K562 (cell line): ENCODE results near the gene ANKS4B. TPM values are rescaled to one million over a fixed set of nuclear protein-coding genes. Genes with fewer than 3 reads are reported as not detected.

Source experiments
- ATAC-seq: fragments of 200-7000 bp; cut with Tn5 transposase; 3 replicates; pipeline ENCODE4 v1.9.1; 2020; ENCODE audit warnings: moderate library complexity
- BruUV-seq: library from RNA; stranded (reverse); fragments of 400-500 nt; replicated peaks from 2 replicates; lab custom pipeline; 2021; lab: Mats Ljungman, UMichigan
- CTCF ChIA-PET: fragments of 300-600 bp; formaldehyde crosslinking; extraction: SDS; loops from one replicate; lab custom pipeline; 2021; ENCODE audit warnings: low intra/inter-chr PET ratio; lab: Yijun Ruan, JAX
- POLR2A ChIA-PET: fragments of 300-600, 350-650 bp; sonication (Branson Sonifier 250); formaldehyde crosslinking; extraction: SDS; loops from one replicate; lab custom pipeline; 2021; ENCODE audit warnings: antibody characterized with exemption, inconsistent platforms; lab: Yijun Ruan, JAX
- DNase-seq, 4 experiments: peaks; one replicate each; pipeline versions ENCODE4 v3.0.0 to v3.0.0-alpha.2; 2011 to 2018; ENCODE audit warnings: low spot score in 3 of 4, mixed read lengths in 3 of 4; ENCODE audit errors: extremely low read depth in 1 of 4
- FAIRE-seq: peaks from 2 replicates; lab custom pipeline; 2011; peaks lifted over from hg19 to GRCh38; lab: Jason Lieb, UNC
- H2AFZ ChIP-seq: 2 replicates; pipeline ENCODE4 v1.6.0; 2011; ENCODE audit warnings: low read depth, low read length, control low read depth, inconsistent platforms
- H3K27ac ChIP-seq: fragments of 200-600 bp; 3 replicates; pipeline ENCODE4 v1.8.0; 2011; ENCODE audit warnings: low read depth, mild to moderate bottlenecking, control low read depth, inconsistent platforms, low read length, moderate library complexity, mixed read lengths; ENCODE audit errors: extremely low read depth
- H3K27me3 ChIP-seq, 2 experiments: fragments of 300-600 bp in 1 of 2; 2 replicates in 1 of 2; 3 replicates in 1 of 2; pipeline versions ENCODE4 v1.6.0 to v1.8.0; 2011; ENCODE audit warnings: inconsistent platforms in 2 of 2, low read length in 2 of 2, mild to moderate bottlenecking in 1 of 2, mixed read lengths in 1 of 2, moderate library complexity in 1 of 2; ENCODE audit not compliant: control insufficient read depth in 2 of 2, insufficient read depth in 2 of 2
- H3K36me3 ChIP-seq: fragments of 300-600 bp; 3 replicates; pipeline ENCODE4 v1.8.0; 2011; ENCODE audit warnings: mild to moderate bottlenecking, low read length, inconsistent platforms; ENCODE audit not compliant: control insufficient read depth, insufficient read depth
- H3K4me1 ChIP-seq, 2 experiments: fragments of 200-600 bp in 1 of 2; replicated peaks in 1 of 2; 2 replicates in 1 of 2; 3 replicates in 1 of 2; pipeline versions ENCODE4 v1.5.1 to v1.8.0; 2011; ENCODE audit warnings: inconsistent platforms in 2 of 2, low read length in 2 of 2, mild to moderate bottlenecking in 1 of 2, mixed read lengths in 1 of 2, moderate library complexity in 1 of 2; ENCODE audit not compliant: control insufficient read depth in 2 of 2, insufficient read depth in 2 of 2
- H3K4me2 ChIP-seq: 2 replicates; pipeline ENCODE4 v1.6.1; 2011; ENCODE audit warnings: low read length, control low read depth, inconsistent platforms, mixed read lengths; ENCODE audit not compliant: insufficient read depth
- H3K4me3 ChIP-seq: fragments of 200-600 bp; sonication (generic), shearing (Covaris generic); 2 replicates; pipeline ENCODE4 v1.5.1; 2016; ENCODE audit warnings: control low read depth, inconsistent platforms
- H3K79me2 ChIP-seq: fragments of 200-600 bp; 3 replicates; pipeline ENCODE4 v1.8.0; 2011; ENCODE audit warnings: low read length, inconsistent platforms; ENCODE audit not compliant: control insufficient read depth, insufficient read depth
- H3K9ac ChIP-seq, 2 experiments: 2 replicates each; pipeline versions ENCODE4 v1.6.0 to v1.6.1; 2011; ENCODE audit warnings: low read depth in 2 of 2, low read length in 2 of 2, control low read depth in 1 of 2, inconsistent platforms in 1 of 2, mild to moderate bottlenecking in 1 of 2, mixed read lengths in 1 of 2; ENCODE audit not compliant: insufficient read depth in 1 of 2
- H3K9me1 ChIP-seq: one replicate; pipeline ENCODE4 v1.6.0; 2011; ENCODE audit warnings: inconsistent platforms, mild to moderate bottlenecking, low read length, moderate library complexity; ENCODE audit not compliant: control insufficient read depth, insufficient read depth
- H3K9me3 ChIP-seq: replicated peaks from 2 replicates; pipeline ENCODE4 v1.5.1; 2011; ENCODE audit warnings: low read depth, low read length, inconsistent platforms; ENCODE audit not compliant: control insufficient read depth, insufficient read depth
- H4K20me1 ChIP-seq: replicated peaks from 2 replicates; pipeline ENCODE4 v1.6.1; 2011; ENCODE audit warnings: low read length, inconsistent platforms, mixed read lengths; ENCODE audit not compliant: control insufficient read depth, insufficient read depth
- FOXJ3 ChIP-seq: sonication (generic); formaldehyde crosslinking; IDR thresholded peaks from 2 replicates; pipeline ENCODE4 v1.4.0; 2020; ENCODE audit warnings: mild to moderate bottlenecking, missing genetic modification reagents
- FOXP1 ChIP-seq: sonication (generic); formaldehyde crosslinking; IDR thresholded peaks from 2 replicates; pipeline ENCODE4 v1.8.0; 2022; ENCODE audit warnings: mild to moderate bottlenecking, missing genetic modification reagents
- GABPA ChIP-seq: fragments of 200-800 bp; sonication (Bioruptor generic); conservative IDR thresholded peaks from 2 replicates; pipeline ENCODE4 v1.6.1; 2016; ENCODE audit warnings: low read depth, missing genetic modification characterization, missing compliant biosample characterization
- HIVEP1 ChIP-seq: fragments of 250-450 bp; sonication (Bioruptor Pico); IDR thresholded peaks from 2 replicates; pipeline ENCODE4 v1.4.0; 2020; ENCODE audit warnings: mild to moderate bottlenecking
- TOE1 ChIP-seq, 2 experiments: fragments of 450-650 bp in 1 of 2; sonication (generic) in 1 of 2; formaldehyde crosslinking in 1 of 2; IDR thresholded peaks; 2 replicates each; pipeline versions ENCODE4 v1.7.1 to v1.8.0; 2016 to 2022; ENCODE audit warnings: borderline replicate concordance in 2 of 2, mild to moderate bottlenecking in 2 of 2, antibody characterized with exemption in 1 of 2, inconsistent platforms in 1 of 2, low read depth in 1 of 2, missing genetic modification reagents in 1 of 2, moderate library complexity in 1 of 2
- ZNF551 ChIP-seq: fragments of 250-450 bp; sonication (Bioruptor Pico); IDR thresholded peaks from 2 replicates; pipeline ENCODE4 v1.5.0; 2021; ENCODE audit warnings: mild to moderate bottlenecking, moderate library complexity
- ZNF655 ChIP-seq: fragments of 250-450 bp; sonication (Bioruptor Pico); IDR thresholded peaks from 2 replicates; pipeline ENCODE4 v1.5.0; 2021
- WGBS: fragments of 100-300 bp; shearing (Covaris generic); methylation state at CpG from one replicate; pipeline ENCODE4 v1.1.6; 2016; ENCODE audit warnings: low coverage, mixed read lengths; ENCODE audit not compliant: insufficient coverage; ENCODE audit errors: missing lambda C conversion rate; 5-methylcytosine and 5-hydroxymethylcytosine counted together
- in situ Hi-C: fragments of 300-500 bp; cut with MboI; formaldehyde crosslinking; loops from 4 replicates; pipeline ENCODE4 v1.15.0; 2018; ENCODE audit warnings: inconsistent platforms, mixed read lengths
- intact Hi-C: fragments of 100-400 bp; cut with micrococcal nuclease; formaldehyde crosslinking; loops from 2 replicates; pipeline ENCODE4 v1.14.2; 2022
- polyA plus RNA-seq, 8 experiments: library from polyadenylated mRNA; depleted of rRNA in 4 of 8; stranded (reverse) in 5 of 8; unstranded in 3 of 8; fragments of >200 nt; fragmentation: Nextera tagmentation in 2 of 8; fragmentation: Illumina TruSeq in 1 of 8; extraction: Ambion mirVana in 2 of 8; extraction: Trizol in 1 of 8; gene quantifications; 2 replicates each; pipeline versions ENCODE4 v1.2.1 to v1.2.3, GENCODE V29; 2011 to 2014; ENCODE audit warnings: inconsistent platforms in 1 of 8, missing spikeins in 1 of 8
- total RNA-seq, 7 experiments: library from RNA; depleted of rRNA in 6 of 7; stranded (reverse); fragments of >200 nt in 6 of 7; fragmentation: Illumina TruSeq in 2 of 7; extraction: Trizol in 2 of 7; gene quantifications; 2 replicates each; pipeline versions ENCODE4 v1.2.1 to v1.2.3, GENCODE V29; 2011 to 2021; ENCODE audit warnings: low replicate concordance in 1 of 7

ANKS4B gene
- total and polyA plus RNA-seq, 9 of the 15 experiments (the other 6 are each of a cell fraction or from before 2014, with no cell fraction given): not detected

GRCh38 chr16:21256636-21257035 lies 23.1 kb downstream of the ANKS4B start:
- DNase-seq (no peak), ATAC-seq (no peak), FAIRE-seq (no peak)
- Histone ChIP-seq H3K27ac (no peak overlapping the region), H3K4me3 (no peak overlapping the region), H3K9ac (no peak overlapping the region), H4K20me1 (no peaks in the 10 kb centered on the region), H3K79me2 (no peaks in the 10 kb centered on the region), H3K9me3 (no peaks in the 10 kb centered on the region), H3K36me3 (no peaks in the 10 kb centered on the region), H3K4me1 (peaks cover 7 to 11% of the 10 kb centered on the region in 2 experiments; a peak in 4 of 5 replicates), H3K4me2 (no peak overlapping the region), H2AFZ (no peak overlapping the region), H3K9me1 (no peaks in the 10 kb centered on the region), H3K27me3 (peaks cover 0 to 2% of the 10 kb centered on the region in 2 experiments; a peak in 1 of 5 replicates)
- ChIA-PET CTCF (interaction anchor here (0.6 kb wide), 1 partner anchor 43 kb away, joined by 4 read pairs; no protein-coding TSS in a partner anchor), POLR2A (no interaction called here)
- intact Hi-C loops: no loop called here
- 43% methylated on average over 2 of the region's 2 CpGs for WGBS
- no peak for TF ChIP-seq TOE1 (IDR thresholded peaks at IDR 0.05; ENCODE audit: borderline replicate concordance)
- no peak for TF ChIP-seq TOE1 (CRISPR knock-in tag; IDR thresholded peaks at IDR 0.05; ENCODE audit: borderline replicate concordance, low read depth)
- no peak for TF ChIP-seq GABPA (tag)
- TF ChIP-seq FOXP1: no peak
- TF ChIP-seq FOXJ3 (CRISPR knock-in tag): no peak
- no peak for TF ChIP-seq ZNF551
- no peak for TF ChIP-seq HIVEP1 (CRISPR knock-in tag)
- no peak for TF ChIP-seq ZNF655
- in situ Hi-C loops: no loop called here
- no TSS peak for BruUV-seq
